ENCODE data around the gene CASQ2.

CASQ2 gene

DNA sequence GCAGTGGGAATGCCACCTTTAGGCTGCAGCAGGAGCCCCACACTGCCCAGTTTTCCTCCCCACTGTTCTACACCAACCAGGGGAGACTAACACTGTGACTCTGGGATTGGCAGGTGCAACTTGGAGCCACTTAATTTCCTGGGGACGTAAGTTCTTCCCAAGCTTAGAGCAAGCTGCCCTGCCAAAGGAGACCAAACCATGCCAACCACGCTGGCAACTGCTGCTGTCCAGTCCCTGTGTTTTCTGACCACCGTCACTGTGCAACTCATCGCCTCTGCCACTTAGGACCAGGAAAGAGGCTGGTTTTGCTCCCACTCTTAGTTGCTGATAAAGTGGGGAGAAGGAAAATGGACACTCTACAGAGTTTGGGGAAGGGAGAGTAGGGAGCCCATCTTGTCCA, 76.3 kb downstream of the CASQ2 start:
- no peak for DNase-seq (ENCODE audit: low read depth)

DNA sequence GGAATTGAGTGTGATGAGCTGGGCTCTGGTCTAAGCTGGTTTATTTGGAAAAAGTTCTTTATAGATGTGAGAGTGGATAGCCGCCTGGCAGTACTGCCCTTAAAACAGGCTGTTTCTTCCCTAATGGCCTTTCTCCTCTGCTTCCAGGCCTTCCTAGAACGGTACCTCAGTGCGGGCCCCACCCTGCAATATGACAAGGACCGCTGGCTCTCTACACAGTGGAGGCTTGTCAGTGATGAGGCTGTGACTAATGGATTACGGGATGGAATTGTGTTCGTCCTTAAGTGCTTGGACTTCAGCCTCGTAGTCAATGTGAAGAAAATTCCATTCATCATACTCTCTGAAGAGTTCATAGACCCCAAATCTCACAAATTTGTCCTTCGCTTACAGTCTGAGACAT, 77.5 kb downstream of the CASQ2 start:
- no peak for DNase-seq (ENCODE audit: low read depth)

DNA sequence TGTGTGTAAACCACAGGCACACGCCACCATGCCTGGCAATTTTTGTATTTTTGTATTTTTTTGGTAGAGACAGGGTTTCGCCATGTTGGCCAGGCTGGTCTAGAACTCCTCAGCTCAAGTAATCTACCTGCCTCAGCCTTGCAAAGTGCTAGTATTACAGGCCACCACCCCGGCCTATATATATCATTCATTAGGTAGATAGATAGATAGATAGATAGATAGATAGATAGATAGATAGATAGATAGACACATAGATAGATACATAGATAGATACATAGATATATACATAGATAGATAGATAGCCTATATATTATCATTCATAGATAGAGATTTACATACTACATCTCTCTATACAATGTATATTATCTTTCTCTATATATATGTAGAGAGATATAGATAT, 80.8 kb downstream of the CASQ2 start:
- DNase-seq (ENCODE audit: low read depth), result no peak

DNA sequence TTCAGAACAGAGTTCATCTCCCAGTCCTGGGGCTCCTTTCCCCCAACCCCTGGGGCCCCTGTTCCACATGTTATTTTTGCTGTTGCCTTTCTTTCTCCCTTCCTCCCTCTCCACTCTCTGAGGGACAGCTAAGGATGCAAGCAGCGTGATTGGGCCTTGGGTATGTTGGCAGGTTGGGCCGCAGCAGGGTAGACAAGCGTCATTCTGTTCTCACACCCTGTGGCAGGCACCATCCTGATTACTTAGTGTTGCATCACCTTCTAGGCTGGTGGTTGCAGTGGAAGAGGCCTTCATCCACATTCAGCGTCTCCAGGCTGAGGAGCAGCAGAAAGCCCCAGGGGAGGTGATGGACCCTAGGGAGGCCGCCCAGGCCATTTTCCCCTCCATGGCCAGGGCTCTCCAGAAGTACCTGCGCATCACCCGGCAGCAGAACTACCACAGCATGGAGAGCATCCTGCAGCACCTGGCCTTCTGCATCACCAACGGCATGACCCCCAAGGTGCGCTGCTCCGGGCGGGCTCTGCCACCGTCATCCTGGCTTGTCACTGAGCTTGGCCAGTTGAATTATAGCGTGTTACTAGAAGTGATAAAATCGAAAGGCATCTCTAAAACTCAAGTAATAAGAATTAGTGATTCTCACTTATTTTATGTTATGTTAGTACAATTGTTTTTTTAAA, 83.3 kb downstream of the CASQ2 start:
- no peak for DNase-seq (ENCODE audit: low read depth)

DNA sequence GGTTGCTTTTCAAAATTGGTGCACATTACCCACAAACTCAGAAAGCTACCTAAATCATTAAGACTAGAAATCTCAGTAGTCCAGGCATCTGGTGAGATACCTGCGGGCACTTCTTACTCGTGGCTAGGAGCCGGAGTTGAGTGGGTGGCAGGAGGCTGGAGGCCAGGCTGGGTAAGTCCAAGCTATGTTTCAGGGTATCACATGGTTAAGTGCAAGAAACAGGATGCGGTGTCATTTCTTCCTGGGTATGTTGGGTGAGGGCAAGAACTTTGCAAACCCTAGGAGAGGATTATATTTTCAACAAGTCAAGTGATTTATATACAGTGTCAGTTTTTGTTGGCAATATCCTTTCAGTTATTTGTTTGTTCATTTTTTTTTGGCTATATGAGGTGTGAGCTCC, 85.7 kb downstream of the CASQ2 start:
- no peak for DNase-seq (ENCODE audit: low read depth)

DNA sequence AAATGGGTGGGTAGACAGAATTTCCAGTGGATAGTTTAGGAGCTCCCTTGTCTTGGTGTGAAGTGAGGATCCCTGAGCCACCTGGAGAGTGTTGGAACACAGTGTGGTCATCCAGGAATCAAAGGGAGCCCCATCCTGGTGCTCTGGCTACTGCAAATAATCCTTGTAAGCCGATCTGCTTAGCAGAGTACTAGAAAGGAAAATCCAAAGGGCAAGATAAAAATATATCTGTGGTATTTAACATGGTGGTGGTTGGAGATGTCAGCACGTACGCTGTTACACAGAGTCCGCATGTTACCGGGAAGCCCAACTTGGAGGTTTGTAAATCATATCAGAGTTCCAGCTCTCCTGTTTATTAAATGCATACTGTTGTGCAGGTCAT, 87.8 kb downstream of the CASQ2 start:
- no peak for DNase-seq (ENCODE audit: low read depth)

DNA sequence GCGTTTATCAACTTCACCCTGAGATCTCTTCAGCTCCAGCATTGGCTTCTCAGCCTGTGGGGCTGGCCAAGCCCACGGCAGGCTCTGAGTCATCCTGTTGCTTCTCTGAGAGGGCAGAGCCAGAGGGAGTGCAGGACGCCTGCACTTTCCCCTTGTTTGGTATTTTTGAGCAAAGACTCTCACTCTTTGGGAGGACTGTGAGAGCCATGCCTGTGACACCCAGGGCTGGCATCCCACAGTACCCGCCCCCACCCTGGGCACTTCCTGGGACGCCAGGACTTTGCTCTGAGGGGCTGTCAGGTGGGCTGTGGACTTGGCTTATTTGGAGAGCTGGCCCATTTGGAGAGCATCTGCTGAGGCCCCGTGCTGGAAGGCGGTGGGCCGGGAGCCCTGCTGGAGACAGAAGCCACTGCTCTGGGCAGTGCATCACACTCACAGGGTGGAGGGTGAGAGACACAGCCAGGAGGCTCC, 89.3 kb downstream of the CASQ2 start:
- peak; percentile 54 for DNase-seq (ENCODE audit: low read depth)

DNA sequence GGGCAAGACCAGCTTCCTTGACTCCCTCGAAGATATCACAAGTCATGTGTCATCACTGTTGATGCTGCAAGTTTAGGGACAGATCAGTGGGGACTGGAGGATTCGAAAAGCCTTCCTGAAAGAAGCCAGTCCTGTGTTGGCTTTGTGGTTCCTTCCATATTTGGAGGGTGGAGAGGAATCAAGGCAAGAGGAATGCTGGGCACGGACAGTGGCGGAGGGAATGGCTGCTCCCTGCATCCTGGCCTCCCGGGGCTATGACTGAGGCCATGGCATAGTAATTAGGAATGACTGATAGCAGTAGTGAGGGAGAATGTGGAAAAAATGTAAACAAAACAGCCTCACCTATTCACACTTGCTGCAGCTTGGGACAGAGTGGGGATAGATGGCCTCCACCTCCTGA, 90.4 kb downstream of the CASQ2 start:
- no peak for DNase-seq (ENCODE audit: low read depth)

DNA sequence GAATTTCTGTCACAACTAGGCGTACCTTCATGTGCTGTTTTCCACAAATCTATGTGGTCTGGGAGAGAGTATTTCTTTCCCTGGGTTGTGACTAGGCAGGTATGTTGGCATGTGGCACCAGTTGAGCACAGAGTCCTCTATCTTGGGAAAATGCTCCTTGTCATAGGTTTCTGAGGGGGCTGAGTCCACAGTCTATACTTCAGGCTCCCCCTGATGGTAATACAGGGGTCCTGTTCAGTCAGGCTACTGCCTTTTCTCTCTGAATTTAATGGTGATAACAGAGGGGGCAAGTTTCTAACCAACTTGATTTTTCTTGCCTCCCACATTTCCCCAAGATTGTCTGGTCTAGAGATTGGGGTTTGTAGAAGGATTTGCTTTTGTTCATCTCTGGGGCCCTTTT, 90.9 kb downstream of the CASQ2 start:
- no peak for DNase-seq (ENCODE audit: low read depth)

DNA sequence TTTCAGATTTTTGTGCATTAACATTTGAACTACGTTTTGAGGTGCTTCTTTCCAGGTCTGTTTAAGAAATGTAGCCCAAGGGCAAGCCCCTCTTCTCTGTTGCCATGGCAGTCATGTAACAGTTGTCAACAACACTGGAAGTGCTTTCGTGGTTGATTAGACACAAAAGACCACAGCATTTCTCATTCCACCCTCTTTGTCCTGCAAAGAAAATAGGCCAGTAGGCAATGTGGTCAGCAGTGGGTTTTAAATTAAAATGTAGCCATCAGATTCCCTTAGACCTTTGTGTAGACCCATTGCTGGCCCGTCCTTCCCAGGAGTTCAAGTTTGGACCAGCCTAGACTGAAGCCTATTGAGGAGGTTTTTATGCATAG, 91.3 kb downstream of the CASQ2 start:
- DNase-seq (ENCODE audit: low read depth), result no peak

DNA sequence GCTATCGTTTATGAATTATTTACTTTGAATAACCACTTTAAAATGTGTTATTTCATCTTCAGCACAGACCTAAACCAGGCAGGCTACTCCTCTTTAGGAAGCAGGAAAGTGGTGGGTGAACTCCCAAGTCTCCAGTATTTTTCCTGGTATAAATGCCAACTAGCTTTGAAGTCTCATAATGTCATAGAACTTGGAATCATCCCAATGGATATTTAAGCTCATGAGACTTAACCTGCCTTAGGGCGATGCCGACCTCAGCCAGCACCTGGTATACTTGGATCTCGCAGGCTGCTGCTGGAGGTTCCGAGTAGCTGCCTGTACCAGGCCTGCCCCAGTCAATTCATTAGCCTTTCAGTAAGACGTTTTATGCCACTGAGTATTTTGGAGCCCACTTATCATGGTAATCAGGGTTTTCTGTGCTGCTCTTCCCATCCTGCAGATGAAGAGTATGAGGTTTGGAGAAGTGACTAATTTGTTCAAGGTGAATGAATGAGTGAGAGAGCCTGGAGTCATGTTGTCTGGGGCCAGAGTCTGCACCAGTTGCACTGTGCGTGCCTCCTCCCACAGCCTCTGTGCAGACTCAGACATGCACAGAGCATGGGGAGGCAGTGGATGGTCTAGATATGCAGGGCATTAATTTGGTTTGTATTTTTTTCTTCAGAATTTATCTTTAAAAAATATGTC, 91.9 kb downstream of the CASQ2 start:
- DNase-seq (ENCODE audit: low read depth), result no peak

DNA sequence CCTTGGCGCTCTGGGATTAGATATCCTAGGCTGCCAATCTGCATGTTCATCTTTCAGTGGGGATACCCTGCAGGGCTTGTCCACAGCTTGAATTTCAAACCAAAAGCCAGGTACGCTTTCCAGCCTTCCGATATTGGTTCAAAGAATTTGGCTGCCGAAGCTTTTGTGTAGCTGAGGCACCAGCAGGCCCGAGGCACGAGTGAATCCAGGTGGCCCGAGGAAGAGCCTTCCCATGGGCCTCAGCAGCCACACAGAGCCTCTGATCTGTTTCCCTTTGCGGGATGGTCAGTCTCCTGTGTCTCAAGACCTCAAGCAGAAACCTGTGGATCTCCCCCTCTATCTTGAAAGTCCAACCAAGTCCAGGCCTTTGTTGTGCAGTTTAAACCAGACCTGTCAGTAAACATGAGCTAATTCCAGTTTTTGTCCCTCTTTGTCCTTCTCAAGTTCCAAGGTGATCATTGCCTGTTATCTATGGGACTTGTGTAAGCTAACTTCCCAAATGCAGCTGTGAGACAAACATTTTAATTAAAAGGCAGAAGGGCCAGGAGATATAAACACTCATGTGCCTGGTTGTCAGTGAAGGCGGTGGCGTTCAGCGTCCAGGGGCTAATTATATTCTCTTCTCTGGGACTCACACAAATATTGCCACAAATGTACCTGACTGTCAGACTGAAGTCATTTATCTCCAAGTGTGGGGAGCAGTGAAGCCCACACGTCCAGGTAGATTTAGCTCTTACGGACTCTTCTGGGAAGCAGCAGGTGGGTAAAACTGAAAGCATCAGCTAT, 96.1 kb downstream of the CASQ2 start:
- no peak for DNase-seq (ENCODE audit: low read depth)

DNA sequence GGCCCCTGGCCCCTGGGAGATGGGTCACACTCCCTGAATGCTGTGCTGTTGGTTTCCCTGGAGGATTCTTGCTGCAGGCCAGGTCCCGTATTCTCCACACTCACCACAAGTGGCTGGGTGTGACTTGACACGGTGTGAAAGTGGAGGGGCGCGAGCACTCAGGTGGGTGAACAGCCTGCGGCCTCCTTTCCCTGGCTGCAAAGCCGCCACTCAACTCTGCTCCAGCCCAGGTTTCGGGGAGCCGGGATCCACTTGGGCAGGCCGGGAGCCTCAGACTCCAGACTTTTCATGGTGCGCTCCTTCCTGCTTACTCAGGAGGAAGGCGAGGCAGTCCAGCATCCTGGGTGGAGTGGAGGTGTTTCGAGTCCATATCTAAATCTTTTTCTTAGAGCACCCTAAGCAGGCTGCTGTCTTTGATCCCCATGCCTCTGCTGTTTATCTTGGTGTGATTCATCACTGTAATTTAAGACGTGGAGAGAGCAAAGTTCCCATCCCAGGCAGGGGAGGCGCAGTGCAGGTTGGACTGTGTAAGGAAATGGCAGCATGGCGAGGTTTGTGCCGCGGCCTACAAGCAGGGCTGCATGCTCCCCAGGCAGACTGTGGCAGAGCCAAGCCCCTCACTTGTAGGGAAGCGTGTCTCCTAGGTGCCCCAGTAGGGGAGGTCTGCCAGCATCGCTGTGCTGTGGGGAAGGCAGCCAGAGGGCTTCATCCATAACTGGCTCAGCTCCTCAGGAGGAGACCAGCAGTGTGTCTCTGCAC, 97.2 kb downstream of the CASQ2 start:
- DNase-seq (ENCODE audit: low read depth), result no peak

DNA sequence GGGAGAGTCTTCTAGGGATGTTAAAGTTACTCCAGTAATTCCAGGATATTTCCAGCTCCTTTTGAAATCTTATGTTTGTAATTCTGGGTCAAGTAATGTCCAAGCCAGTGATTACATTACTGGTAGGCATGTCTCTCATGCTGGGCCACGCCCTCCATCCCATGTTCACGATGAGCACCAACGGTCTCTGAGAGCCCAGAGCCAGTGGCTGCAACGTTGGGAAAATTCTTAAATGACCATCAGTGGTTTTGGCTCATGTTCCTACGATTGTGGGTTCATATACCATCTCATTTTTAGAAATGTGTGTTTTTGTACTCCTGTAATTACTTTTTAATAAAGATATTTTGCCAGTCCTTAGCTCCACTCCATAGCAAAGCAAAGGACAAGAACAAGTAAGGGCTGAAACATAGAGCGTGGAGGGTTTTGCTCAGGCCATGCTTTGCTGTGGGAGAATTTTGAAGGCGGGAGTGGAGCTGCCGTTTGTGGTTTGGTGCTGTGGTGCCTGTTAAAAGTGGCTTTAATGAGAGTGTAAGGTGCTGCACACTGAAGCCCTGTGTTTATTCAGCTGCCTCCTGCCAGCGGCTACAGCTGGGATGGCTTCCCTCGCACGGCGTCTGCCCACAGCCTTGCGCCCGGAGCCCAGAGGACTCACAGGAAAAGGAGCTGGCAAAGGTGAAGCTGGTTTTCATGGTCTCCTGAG, 97.9 kb downstream of the CASQ2 start:
- DNase-seq (ENCODE audit: low read depth), result no peak

DNA sequence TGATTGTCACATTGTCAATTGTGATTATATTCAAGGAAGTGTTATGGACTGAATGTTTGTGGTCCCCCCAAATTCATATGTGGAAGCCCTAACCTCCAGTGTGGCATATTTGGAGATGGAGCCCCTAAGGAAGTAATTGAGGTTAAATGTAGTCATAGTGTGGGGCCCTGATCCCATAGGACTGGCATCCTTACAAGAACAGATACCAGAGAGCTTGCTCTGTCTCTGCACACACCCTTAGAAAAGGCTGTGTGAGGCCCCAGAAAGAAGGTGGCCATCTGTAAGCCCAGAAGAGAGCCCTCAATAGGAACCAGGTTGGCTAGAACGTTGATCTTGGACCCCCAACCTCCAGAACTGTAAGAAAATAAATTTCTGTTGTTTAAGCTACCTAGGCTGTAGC, 98.6 kb downstream of the CASQ2 start:
- no peak for DNase-seq (ENCODE audit: low read depth)

DNA sequence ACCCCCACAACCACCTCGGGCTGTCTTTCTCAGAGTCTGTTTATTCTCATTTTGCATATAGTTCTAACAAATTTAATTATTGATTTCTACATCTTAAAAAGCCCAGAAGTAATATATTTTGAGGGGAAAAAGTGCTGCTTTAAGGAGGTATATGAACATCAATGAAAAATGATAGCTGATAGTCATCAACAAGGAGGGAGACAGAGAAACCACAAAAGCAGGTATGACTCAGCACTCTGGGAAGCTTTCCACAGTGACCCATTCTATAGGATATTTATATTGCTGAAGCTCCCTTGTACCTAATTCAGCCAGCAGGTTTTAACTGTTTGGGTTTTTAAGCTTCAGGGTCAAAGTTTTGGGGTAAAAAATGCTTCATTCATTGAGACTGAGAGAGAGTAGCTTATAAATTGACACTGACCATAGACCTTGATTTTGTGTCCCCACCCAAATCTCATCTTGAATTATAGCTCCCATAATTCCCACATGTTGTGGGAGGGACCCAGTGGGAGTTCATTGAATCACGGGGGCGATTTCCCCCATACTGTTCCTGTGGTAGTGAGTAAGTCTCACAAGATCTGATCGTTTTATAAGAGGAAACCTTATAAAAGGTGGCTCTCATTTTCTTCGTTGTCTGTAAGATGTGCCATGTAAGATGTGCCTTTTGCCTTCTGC, 99.4 kb downstream of the CASQ2 start:
- DNase-seq (ENCODE audit: low read depth), result peak; percentile 34

DNA sequence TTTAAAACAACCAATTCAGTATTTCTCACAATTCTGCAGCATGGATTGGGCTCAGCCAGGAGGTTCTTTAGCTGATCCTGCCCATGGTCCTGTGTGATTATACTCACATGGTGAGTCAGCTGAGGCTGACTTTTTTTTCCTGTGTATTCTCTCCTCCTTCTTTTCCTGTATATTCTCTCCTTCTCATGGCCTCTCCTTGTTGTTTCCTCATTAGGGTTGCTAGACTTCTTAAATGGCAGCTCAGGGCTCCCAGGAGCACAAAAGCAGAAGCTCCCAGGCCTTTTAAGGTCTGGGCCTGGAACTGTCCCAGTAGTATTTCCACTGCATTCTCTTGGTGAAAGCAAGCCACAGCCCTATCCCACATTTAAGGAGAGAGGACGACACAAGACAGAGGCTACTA, 99.9 kb downstream of the CASQ2 start:
- DNase-seq (ENCODE audit: low read depth), result no peak

DNA sequence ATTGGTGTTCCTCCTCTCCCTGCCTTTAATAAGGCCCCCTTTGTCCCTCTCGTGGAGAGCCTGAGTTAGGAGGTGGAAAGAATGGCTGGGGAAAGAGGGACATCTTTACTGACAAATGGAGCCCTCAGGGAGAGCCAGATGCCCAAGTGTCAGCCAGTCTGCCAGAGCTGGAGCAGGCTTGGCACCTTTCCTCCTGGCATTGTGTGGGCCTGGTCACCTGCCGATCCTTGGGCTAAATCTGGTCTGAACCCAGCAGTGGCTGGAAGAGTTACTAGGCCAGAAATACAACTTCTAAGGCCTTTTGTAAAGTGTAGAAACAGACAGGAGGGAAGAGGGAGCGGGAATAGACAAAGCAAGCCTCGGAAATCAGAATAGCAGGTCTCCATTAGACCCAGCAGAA, 101.8 kb downstream of the CASQ2 start:
- no peak for DNase-seq (ENCODE audit: low read depth)

DNA sequence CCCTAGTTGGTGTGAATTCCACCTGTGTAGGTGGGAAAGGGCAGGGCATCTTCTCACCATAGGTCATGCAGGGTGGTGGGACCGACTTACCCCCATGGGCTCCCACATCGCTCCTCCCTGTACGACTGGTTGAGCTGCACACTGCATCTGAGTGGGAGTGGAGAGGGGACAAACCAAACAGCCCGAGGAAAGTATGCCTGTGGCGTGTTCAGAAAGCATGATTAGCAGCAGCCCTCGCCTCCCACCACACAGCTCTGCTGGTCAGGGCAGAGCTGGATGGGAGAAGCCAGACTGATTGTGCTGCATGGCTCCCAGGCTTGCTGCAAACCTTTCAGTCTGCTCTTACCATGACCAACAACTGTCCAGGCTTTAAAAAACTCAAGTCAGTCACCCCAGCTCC, 102.3 kb downstream of the CASQ2 start:
- DNase-seq (ENCODE audit: low read depth), result no peak

DNA sequence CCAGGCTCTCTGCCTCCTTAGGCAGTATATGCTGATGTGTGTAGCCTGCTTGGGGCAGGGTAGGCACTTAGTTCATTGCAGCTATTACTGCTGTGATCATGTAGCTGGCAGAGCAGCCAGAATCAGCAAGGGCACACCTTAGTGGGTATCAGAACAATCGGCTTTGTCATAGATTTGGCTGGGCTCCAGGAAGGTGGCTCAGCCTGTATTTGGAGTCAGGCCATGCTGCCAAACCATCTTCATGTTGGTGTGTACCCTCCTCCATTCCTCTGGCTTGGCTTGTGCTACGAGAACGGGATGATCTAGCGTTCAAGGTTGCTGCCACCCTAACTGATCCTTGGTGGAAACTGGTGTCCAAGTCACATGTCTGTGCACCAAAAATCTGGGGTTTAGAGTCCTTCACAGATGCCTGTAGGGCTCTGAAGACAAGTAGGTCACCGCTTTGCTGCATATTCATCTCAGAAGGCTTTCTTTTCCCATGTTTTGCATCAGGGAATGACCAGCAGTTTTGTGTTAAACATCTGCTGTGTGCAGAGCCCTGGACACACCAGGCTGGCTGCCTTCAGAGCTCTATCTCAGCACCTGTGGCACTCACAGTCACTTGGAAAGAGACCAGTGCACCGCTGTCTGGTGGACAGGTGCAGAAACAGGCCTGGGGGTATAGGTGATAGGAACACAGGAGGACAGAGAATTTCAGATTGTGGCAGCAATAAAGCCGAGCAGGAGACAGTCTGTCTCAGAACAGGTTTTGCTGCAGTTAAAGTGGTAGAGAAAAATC, 103.0 kb downstream of the CASQ2 start:
- no peak for DNase-seq (ENCODE audit: low read depth)

DNA sequence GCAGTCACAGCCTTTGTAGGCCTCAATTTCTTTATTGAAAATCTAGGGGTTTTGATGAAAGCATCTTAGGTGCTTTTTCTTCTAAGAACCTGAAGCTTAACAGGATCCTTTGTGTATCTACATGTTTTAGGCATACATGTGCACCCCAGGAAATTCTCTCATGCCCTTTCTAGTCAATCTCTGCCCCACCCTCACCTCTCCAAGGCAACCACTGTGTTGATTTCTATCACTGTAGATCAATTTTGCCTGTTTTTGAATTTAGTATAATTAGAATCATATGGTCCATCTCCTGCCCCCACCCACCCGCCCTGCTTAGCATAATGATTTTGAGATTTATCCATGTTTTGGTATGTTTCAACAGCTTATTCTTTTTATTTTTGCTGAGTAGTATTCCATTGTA, 107.4 kb downstream of the CASQ2 start:
- DNase-seq (ENCODE audit: low read depth), result no peak

All from stromal cell of bone marrow (primary cell).